ENCODE measurements around the gene CACNA1G. TPM values are rescaled to one million over a fixed set of nuclear protein-coding genes. Genes with fewer than 3 reads are reported as not detected.

Gene CACNA1G
- total RNA-seq, 1 donor from 2014 or later: 0.11 TPM

GRCh38 chr17:50568659-50569058 lies 8.1 kb downstream of the CACNA1G start:
- peaks cover 10% of the 10 kb centered on the region for H3K4me1 Mint-ChIP-seq (ENCODE audit: unreplicated experiment)
- no peak for TF ChIP-seq CTCF (IDR thresholded peaks at IDR 0.05)
- DNase-seq (ENCODE audit: extremely low spot score, unreplicated experiment): no peak
- no peaks in the 10 kb centered on the region for H3K36me3 Mint-ChIP-seq (ENCODE audit: unreplicated experiment)
- H3K27me3 Mint-ChIP-seq (ENCODE audit: unreplicated experiment): peaks cover 46% of the 10 kb centered on the region
- no peaks in the 10 kb centered on the region for H3K9me3 Mint-ChIP-seq (ENCODE audit: unreplicated experiment)
- H3K27ac Mint-ChIP-seq (ENCODE audit: unreplicated experiment): no peak overlapping the region
- H3K4me3 Mint-ChIP-seq (ENCODE audit: unreplicated experiment): no peak overlapping the region

GRCh38 chr17:50569592-50569991 lies 9.1 kb downstream of the CACNA1G start:
- peaks cover 42% of the 10 kb centered on the region for H3K27me3 Mint-ChIP-seq (ENCODE audit: unreplicated experiment)
- no peak overlapping the region for H3K4me3 Mint-ChIP-seq (ENCODE audit: unreplicated experiment)
- peaks cover 4% of the 10 kb centered on the region for H3K4me1 Mint-ChIP-seq (ENCODE audit: unreplicated experiment)
- DNase-seq (ENCODE audit: extremely low spot score, unreplicated experiment): no peak
- H3K36me3 Mint-ChIP-seq (ENCODE audit: unreplicated experiment): no peaks in the 10 kb centered on the region
- no peak for TF ChIP-seq CTCF (IDR thresholded peaks at IDR 0.05)
- no peak overlapping the region for H3K27ac Mint-ChIP-seq (ENCODE audit: unreplicated experiment)
- no peaks in the 10 kb centered on the region for H3K9me3 Mint-ChIP-seq (ENCODE audit: unreplicated experiment)

- TF ChIP-seq CTCF (IDR thresholded peaks at IDR 0.05): no peak
- no peak for DNase-seq (ENCODE audit: extremely low spot score, unreplicated experiment)
- no peaks in the 10 kb centered on the region for H3K36me3 Mint-ChIP-seq (ENCODE audit: unreplicated experiment)
- H3K27ac Mint-ChIP-seq (ENCODE audit: unreplicated experiment): no peak overlapping the region
- H3K9me3 Mint-ChIP-seq (ENCODE audit: unreplicated experiment): no peaks in the 10 kb centered on the region
- peaks cover 40% of the 10 kb centered on the region for H3K27me3 Mint-ChIP-seq (ENCODE audit: unreplicated experiment)
- H3K4me1 Mint-ChIP-seq (ENCODE audit: unreplicated experiment): peaks cover under 1% of the 10 kb centered on the region
- no peak overlapping the region for H3K4me3 Mint-ChIP-seq (ENCODE audit: unreplicated experiment)
These were observed 9.5 kb downstream of the CACNA1G start for GRCh38 chr17:50570032-50570431.

GRCh38 chr17:50570528-50570927 lies 10.0 kb downstream of the CACNA1G start:
- H3K4me3 Mint-ChIP-seq (ENCODE audit: unreplicated experiment): no peak overlapping the region
- peaks cover 38% of the 10 kb centered on the region for H3K27me3 Mint-ChIP-seq (ENCODE audit: unreplicated experiment)
- no peak overlapping the region for H3K27ac Mint-ChIP-seq (ENCODE audit: unreplicated experiment)
- no peaks in the 10 kb centered on the region for H3K9me3 Mint-ChIP-seq (ENCODE audit: unreplicated experiment)
- DNase-seq (ENCODE audit: extremely low spot score, unreplicated experiment): no peak
- no peaks in the 10 kb centered on the region for H3K4me1 Mint-ChIP-seq (ENCODE audit: unreplicated experiment)
- no peak for TF ChIP-seq CTCF (IDR thresholded peaks at IDR 0.05)
- H3K36me3 Mint-ChIP-seq (ENCODE audit: unreplicated experiment): no peaks in the 10 kb centered on the region

GRCh38 chr17:50571681-50572080 lies 11.2 kb downstream of the CACNA1G start:
- DNase-seq (ENCODE audit: extremely low spot score, unreplicated experiment): no peak
- no peak overlapping the region for H3K27ac Mint-ChIP-seq (ENCODE audit: unreplicated experiment)
- TF ChIP-seq CTCF (IDR thresholded peaks at IDR 0.05): no peak
- H3K9me3 Mint-ChIP-seq (ENCODE audit: unreplicated experiment): no peaks in the 10 kb centered on the region
- H3K27me3 Mint-ChIP-seq (ENCODE audit: unreplicated experiment): peaks cover 28% of the 10 kb centered on the region
- no peaks in the 10 kb centered on the region for H3K36me3 Mint-ChIP-seq (ENCODE audit: unreplicated experiment)
- H3K4me3 Mint-ChIP-seq (ENCODE audit: unreplicated experiment): no peak overlapping the region
- H3K4me1 Mint-ChIP-seq (ENCODE audit: unreplicated experiment): no peaks in the 10 kb centered on the region

Data from osteocyte (in vitro differentiated cells).